Loucy (cell line): ENCODE measurements around the gene HABP2.

Experiments used
- H2AFZ ChIP-seq: fragments of 200-600 bp; sonication (generic); 2 replicates; pipeline ENCODE4 v1.6.0; 2016; ENCODE audit warnings: antibody characterized with exemption, mild to moderate bottlenecking, low read length, moderate library complexity
- H3F3A ChIP-seq: fragments of 200-600 bp; 2 replicates; pipeline ENCODE4 v1.6.0; 2016; ENCODE audit warnings: antibody characterized with exemption, low read depth, mild to moderate bottlenecking
- H3K27me3 ChIP-seq: fragments of 200-600 bp; sonication (generic); 2 replicates; pipeline ENCODE4 v1.6.1; 2014; ENCODE audit warnings: low read length, mild to moderate bottlenecking; ENCODE audit not compliant: insufficient read depth, poor library complexity, severe bottlenecking
- H3K36me3 ChIP-seq: fragments of 200-600 bp; sonication (generic); 2 replicates; pipeline ENCODE4 v1.6.1; 2016; ENCODE audit warnings: low read length; ENCODE audit not compliant: insufficient read depth
- H3K4me1 ChIP-seq: fragments of 200-600 bp; sonication (generic); 2 replicates; pipeline ENCODE4 v1.5.1; 2014; ENCODE audit warnings: low read length, mild to moderate bottlenecking; ENCODE audit not compliant: insufficient read depth, poor library complexity, severe bottlenecking
- H3K4me2 ChIP-seq: fragments of 200-600 bp; sonication (generic); 2 replicates; pipeline ENCODE4 v1.6.0; 2014; ENCODE audit warnings: antibody characterized with exemption, low read length, low read depth, mild to moderate bottlenecking; ENCODE audit not compliant: poor library complexity, severe bottlenecking
- H3K4me3 ChIP-seq: fragments of 200-600 bp; sonication (generic); 2 replicates; pipeline ENCODE4 v1.5.1; 2014; ENCODE audit warnings: low read length, mild to moderate bottlenecking, mixed read lengths; ENCODE audit not compliant: poor library complexity, severe bottlenecking
- H3K79me2 ChIP-seq: fragments of 200-600 bp; sonication (generic); 2 replicates; pipeline ENCODE4 v1.6.1; 2014; ENCODE audit warnings: low read length; ENCODE audit not compliant: insufficient read depth
- H3K9ac ChIP-seq: fragments of 200-600 bp; sonication (generic); 2 replicates; pipeline ENCODE4 v1.6.0; 2014; ENCODE audit warnings: mild to moderate bottlenecking, low read depth, low read length, moderate library complexity; ENCODE audit not compliant: poor library complexity, severe bottlenecking
- H3K9me2 ChIP-seq: fragments of 200-600 bp; sonication (generic); replicated peaks from 2 replicates; pipeline ENCODE4 v1.6.1; 2016; ENCODE audit warnings: low read depth, low read length, mixed read lengths
- H3K9me3 ChIP-seq: fragments of 200-600 bp; sonication (generic); 2 replicates; pipeline ENCODE4 v1.6.1; 2014; ENCODE audit warnings: mild to moderate bottlenecking, antibody characterized with exemption, low read length, low read depth; ENCODE audit not compliant: insufficient read depth
- H4K20me1 ChIP-seq: fragments of 200-600 bp; sonication (generic); 2 replicates; pipeline ENCODE4 v1.6.0; 2014; ENCODE audit warnings: antibody characterized with exemption, low read length, mild to moderate bottlenecking; ENCODE audit not compliant: insufficient read depth, poor library complexity, severe bottlenecking
- CTCF ChIP-seq: fragments of 200-600 bp; sonication (generic); conservative IDR thresholded peaks from 2 replicates; pipeline ENCODE4 v1.5.1; 2014; ENCODE audit warnings: mild to moderate bottlenecking, antibody characterized with exemption, low read length
- EZH2phosphoT487 ChIP-seq: fragments of 200-600 bp; IDR thresholded peaks from 2 replicates; pipeline ENCODE4 v1.6.1; 2018; ENCODE audit warnings: antibody characterized with exemption, mild to moderate bottlenecking, moderate library complexity, borderline replicate concordance

The HABP2 gene

GRCh38 chr10:113620936-113621335, 68.1 kb downstream of the HABP2 start:
- H3K27me3 ChIP-seq = no peaks in the 10 kb centered on the region
- no peaks in the 10 kb centered on the region for H3K36me3 ChIP-seq
- TF ChIP-seq CTCF = no peak
- no peak for TF ChIP-seq EZH2phosphoT487

GRCh38 chr10:113621799-113622198, 68.9 kb downstream of the HABP2 start:
- Histone ChIP-seq H3K4me2 (no peak overlapping the region), H4K20me1 (no peaks in the 10 kb centered on the region), H3K9me2 (no peaks in the 10 kb centered on the region), H3K4me3 (no peak overlapping the region), H3K36me3 (no peaks in the 10 kb centered on the region), H3K9me3 (no peaks in the 10 kb centered on the region), H3K4me1 (peaks cover 4% of the 10 kb centered on the region), H3K9ac (no peak overlapping the region), H3F3A (no peaks in the 10 kb centered on the region), H3K27me3 (no peaks in the 10 kb centered on the region), H3K79me2 (no peaks in the 10 kb centered on the region), H2AFZ (no peak overlapping the region)
- TF ChIP-seq CTCF (no peak), EZH2phosphoT487 (no peak)

More at GRCh38 chr10:113620936-113621335, 68.1 kb downstream of the HABP2 start:
- Histone ChIP-seq H3F3A (no peaks in the 10 kb centered on the region), H3K4me3 (no peak overlapping the region), H3K4me1 (peaks cover 4% of the 10 kb centered on the region), H3K4me2 (no peak overlapping the region), H3K9ac (no peak overlapping the region), H3K79me2 (no peaks in the 10 kb centered on the region), H3K9me2 (no peaks in the 10 kb centered on the region), H3K9me3 (no peaks in the 10 kb centered on the region), H2AFZ (no peak overlapping the region), H4K20me1 (no peaks in the 10 kb centered on the region)

GRCh38 chr10:113622831-113623230, 70.0 kb downstream of the HABP2 start:
- H3K4me2 ChIP-seq = no peak overlapping the region
- H3K79me2 ChIP-seq = no peaks in the 10 kb centered on the region
- H2AFZ ChIP-seq = no peak overlapping the region
- H3K27me3 ChIP-seq = no peaks in the 10 kb centered on the region
- H4K20me1 ChIP-seq = no peaks in the 10 kb centered on the region
- H3K9me2 ChIP-seq = no peaks in the 10 kb centered on the region
- no peak overlapping the region for H3K4me3 ChIP-seq
- no peaks in the 10 kb centered on the region for H3K36me3 ChIP-seq
- TF ChIP-seq EZH2phosphoT487 (no peak), CTCF (no peak)
- H3K9ac ChIP-seq = no peak overlapping the region
- H3K4me1 ChIP-seq = peaks cover 4% of the 10 kb centered on the region
- H3F3A ChIP-seq = no peaks in the 10 kb centered on the region
- H3K9me3 ChIP-seq = no peaks in the 10 kb centered on the region
